Testis (tissue), 3 donors: ENCODE measurements around the gene SFRP5. TPM values are rescaled to one million over a fixed set of nuclear protein-coding genes. Genes with fewer than 3 reads are reported as not detected.

ENCODE experiments used
- DNase-seq: peaks from one replicate; pipeline ENCODE4 v3.0.0-alpha.2; 2019
- H3K27ac ChIP-seq, 2 donors: fragments of 200-600 bp; sonication (generic); one replicate each; pipeline ENCODE4 v1.5.1; 2019
- H3K27me3 ChIP-seq: fragments of 200-600 bp; sonication (generic); one replicate; pipeline ENCODE4 v1.5.1; 2019
- H3K36me3 ChIP-seq: fragments of 200-600 bp; sonication (generic); one replicate; pipeline ENCODE4 v1.5.1; 2017; ENCODE audit warnings: low read depth; ENCODE audit errors: missing control alignments
- H3K4me1 ChIP-seq: fragments of 200-600 bp; sonication (generic); one replicate; pipeline ENCODE4 v1.5.1; 2019
- H3K4me3 ChIP-seq, 2 donors: fragments of 200-600 bp; sonication (generic); one replicate each; pipeline ENCODE4 v1.5.1; 2017 to 2019
- H3K9me3 ChIP-seq: fragments of 200-600 bp; sonication (generic); one replicate; pipeline ENCODE4 v1.5.1; 2017
- CTCF ChIP-seq, 3 experiments: fragments of 450-650 bp in 2 of 3; fragments of 200-600 bp in 1 of 3; sonication (generic) in 1 of 3; IDR thresholded peaks; one replicate each; pipeline ENCODE4 v1.5.1; 2016 to 2019; ENCODE audit warnings: antibody characterized with exemption in 3 of 3, mild to moderate bottlenecking in 2 of 3, moderate library complexity in 1 of 3
- POLR2A ChIP-seq: fragments of 450-650 bp; IDR thresholded peaks from one replicate; pipeline ENCODE4 v1.6.1; 2017; ENCODE audit warnings: antibody characterized with exemption, mild to moderate bottlenecking, moderate library complexity
- WGBS, 2 donors: methylation state at CpG; one replicate each; pipeline ENCODE4 v1.1.5; 2018; 5-methylcytosine and 5-hydroxymethylcytosine counted together
- intact Hi-C: fragments of 100-400 bp; cut with DNase I; formaldehyde crosslinking; loops from one replicate; pipeline ENCODE4 v1.15.1; 2023; ENCODE audit warnings: low total_unique reads
- polyA plus RNA-seq: library from polyadenylated mRNA; stranded (reverse); fragments of 350-450 nt; fragmentation: Illumina TruSeq; extraction: RNeasy Lipid Tissue Mini Kit (QIAGEN cat#74804); gene quantifications from one replicate; pipeline ENCODE4 v1.2.3, GENCODE V29; 2014; ENCODE audit warnings: low read depth, low replicate concordance; ENCODE audit not compliant: insufficient read depth
- total RNA-seq, 2 donors: library from RNA; depleted of rRNA; stranded (reverse); fragments of >200 nt; gene quantifications; one replicate each; pipeline ENCODE4 v1.2.3, GENCODE V29; 2016

SFRP5 gene
- total and polyA plus RNA-seq, 3 donors from 2014 or later, result 0.99 to 2.0 (median 1.2) TPM

GRCh38 chr10:97733256-97733655, 38.5 kb downstream of the SFRP5 start:
- Histone ChIP-seq H3K4me3 (no peak overlapping the region), H3K27ac (no peak overlapping the region), H3K36me3 (no peaks in the 10 kb centered on the region), H3K27me3 (no peaks in the 10 kb centered on the region), H3K9me3 (no peaks in the 10 kb centered on the region), H3K4me1 (peaks cover 6% of the 10 kb centered on the region)
- intact Hi-C loops, result loop anchor here (10.0 kb wide), 1 partner anchor 48 kb away; the partner anchor contains the start of gene AVPI1
- WGBS, 2 donors, result 83 to 84% methylated on average over 5 of the region's 5 CpGs
- TF ChIP-seq CTCF (IDR thresholded peaks at IDR 0.05) (no peak), POLR2A (no peak)
- no peak for DNase-seq

- Histone ChIP-seq H3K36me3 (no peaks in the 10 kb centered on the region), H3K9me3 (no peaks in the 10 kb centered on the region), H3K4me1 (no peaks in the 10 kb centered on the region), H3K27me3 (no peaks in the 10 kb centered on the region), H3K27ac (no peak overlapping the region), H3K4me3 (no peak overlapping the region)
- TF ChIP-seq POLR2A (no peak), CTCF (IDR thresholded peaks at IDR 0.05) (no peak)
- DNase-seq, result no peak
- 68 to 76% methylated on average over 4 of the region's 4 CpGs for WGBS, 2 donors
- intact Hi-C loops, result loop anchor here (10.0 kb wide), 1 partner anchor 47 kb away; the partner anchor contains the start of gene AVPI1
Measured at GRCh38 chr10:97732052-97732359, 39.8 kb downstream of the SFRP5 start.

GRCh38 chr10:97731346-97732051, 40.3 kb downstream of the SFRP5 start:
- intact Hi-C loops, result loop anchor here (10.0 kb wide), 1 partner anchor 47 kb away; the partner anchor contains the start of gene AVPI1
- Histone ChIP-seq H3K9me3 (no peaks in the 10 kb centered on the region), H3K4me1 (no peaks in the 10 kb centered on the region), H3K27ac (no peak overlapping the region), H3K4me3 (no peak overlapping the region), H3K36me3 (no peaks in the 10 kb centered on the region), H3K27me3 (no peaks in the 10 kb centered on the region)
- 68 to 73% methylated on average over 9 of the region's 9 CpGs for WGBS, 2 donors
- DNase-seq, result peak; percentile 82
- TF ChIP-seq POLR2A, result no peak
- TF ChIP-seq CTCF (IDR thresholded peaks at IDR 0.05), result peak; percentile 68 to 84 (median 76)

GRCh38 chr10:97729014-97729413, 42.8 kb downstream of the SFRP5 start:
- Histone ChIP-seq H3K27me3 (no peaks in the 10 kb centered on the region), H3K36me3 (no peaks in the 10 kb centered on the region), H3K27ac (no peak overlapping the region), H3K9me3 (no peaks in the 10 kb centered on the region), H3K4me3 (no peak overlapping the region), H3K4me1 (no peaks in the 10 kb centered on the region)
- 95 to 96% methylated on average over 5 of the region's 5 CpGs for WGBS, 2 donors
- TF ChIP-seq CTCF (IDR thresholded peaks at IDR 0.05), result no peak
- no peak for TF ChIP-seq POLR2A
- intact Hi-C loops, result no loop called here
- DNase-seq, result no peak

GRCh38 chr10:97726636-97727178, 45.1 kb downstream of the SFRP5 start:
- Histone ChIP-seq H3K9me3 (no peaks in the 10 kb centered on the region), H3K4me1 (no peaks in the 10 kb centered on the region), H3K27me3 (no peaks in the 10 kb centered on the region), H3K27ac (no peak overlapping the region), H3K4me3 (peak overlapping the region in 1 of 2 donors; percentile 29), H3K36me3 (no peaks in the 10 kb centered on the region)
- intact Hi-C loops, result no loop called here
- peak; percentile 62 for DNase-seq
- 42 to 62% methylated on average over 8 of the region's 8 CpGs for whole genome bisulfite sequencing, 2 donors
- TF ChIP-seq POLR2A, result no peak
- no peak for TF ChIP-seq CTCF (IDR thresholded peaks at IDR 0.05)
